AG04449 (cell line): ENCODE results near the gene CADPS2.

Experiments used
- CTCF ChIA-PET: fragments of 350-600 bp; formaldehyde crosslinking; extraction: SDS; loops from one replicate; lab custom pipeline; 2021; ENCODE audit warnings: antibody characterized with exemption; lab: Yijun Ruan, JAX
- POLR2A ChIA-PET: fragments of 400-600, 350-600 bp; formaldehyde crosslinking; extraction: SDS; loops from one replicate; lab custom pipeline; 2020; ENCODE audit warnings: antibody characterized with exemption, inconsistent platforms; lab: Yijun Ruan, JAX
- DNase-seq: peaks from one replicate; pipeline ENCODE4 v3.0.0-alpha.2; 2010; ENCODE audit warnings: low read depth, low spot score
- H3K4me3 ChIP-seq: 2 replicates; pipeline ENCODE4 v1.5.1; 2011; ENCODE audit warnings: low read depth, mild to moderate bottlenecking, control low read depth, low read length
- TF ChIP-seq, protein P1 (sequence below): IDR thresholded peaks from one replicate; pipeline ENCODE4 v1.5.1; 2011; ENCODE audit warnings: mild to moderate bottlenecking, moderate library complexity, low read length, control low read depth, inconsistent platforms; ENCODE audit not compliant: insufficient read depth; ENCODE audit errors: missing control alignments

Gene CADPS2

GRCh38 chr7:122727354-122727753 is 158.9 kb downstream of the CADPS2 start:
- H3K4me3 ChIP-seq = no peak overlapping the region
- no peak for DNase-seq
- CTCF ChIA-PET = no interaction called here
- POLR2A ChIA-PET = no interaction called here
- TF ChIP-seq, protein P1, sequence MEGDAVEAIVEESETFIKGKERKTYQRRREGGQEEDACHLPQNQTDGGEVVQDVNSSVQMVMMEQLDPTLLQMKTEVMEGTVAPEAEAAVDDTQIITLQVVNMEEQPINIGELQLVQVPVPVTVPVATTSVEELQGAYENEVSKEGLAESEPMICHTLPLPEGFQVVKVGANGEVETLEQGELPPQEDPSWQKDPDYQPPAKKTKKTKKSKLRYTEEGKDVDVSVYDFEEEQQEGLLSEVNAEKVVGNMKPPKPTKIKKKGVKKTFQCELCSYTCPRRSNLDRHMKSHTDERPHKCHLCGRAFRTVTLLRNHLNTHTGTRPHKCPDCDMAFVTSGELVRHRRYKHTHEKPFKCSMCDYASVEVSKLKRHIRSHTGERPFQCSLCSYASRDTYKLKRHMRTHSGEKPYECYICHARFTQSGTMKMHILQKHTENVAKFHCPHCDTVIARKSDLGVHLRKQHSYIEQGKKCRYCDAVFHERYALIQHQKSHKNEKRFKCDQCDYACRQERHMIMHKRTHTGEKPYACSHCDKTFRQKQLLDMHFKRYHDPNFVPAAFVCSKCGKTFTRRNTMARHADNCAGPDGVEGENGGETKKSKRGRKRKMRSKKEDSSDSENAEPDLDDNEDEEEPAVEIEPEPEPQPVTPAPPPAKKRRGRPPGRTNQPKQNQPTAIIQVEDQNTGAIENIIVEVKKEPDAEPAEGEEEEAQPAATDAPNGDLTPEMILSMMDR = no peak

GRCh38 chr7:122726881-122727280 is 159.4 kb downstream of the CADPS2 start:
- H3K4me3 ChIP-seq = no peak overlapping the region
- POLR2A ChIA-PET = no interaction called here
- no peak for DNase-seq
- TF ChIP-seq, protein P1 = no peak
- CTCF ChIA-PET = no interaction called here

DNA sequence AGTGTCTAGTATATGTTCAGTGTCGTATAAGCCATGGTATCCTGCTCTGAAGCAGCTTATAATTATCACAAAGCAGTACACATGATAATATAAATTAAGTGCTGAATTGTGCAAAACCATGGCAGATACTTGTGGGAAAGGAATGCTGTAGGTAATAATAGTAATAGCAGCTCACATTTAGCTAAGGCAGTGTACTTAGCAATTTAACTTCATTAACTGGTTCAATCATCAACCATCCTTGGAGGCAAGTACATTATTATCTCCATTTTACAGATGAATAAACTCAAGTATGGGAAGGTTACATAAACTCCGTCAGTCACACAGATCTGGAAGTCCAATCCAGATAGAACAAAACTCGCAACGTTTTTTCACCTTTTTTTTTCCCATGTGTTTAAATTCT is 161.9 kb downstream of the CADPS2 start:
- POLR2A ChIA-PET = no interaction called here
- CTCF ChIA-PET = no interaction called here
- H3K4me3 ChIP-seq = no peak overlapping the region
- DNase-seq = no peak
- TF ChIP-seq, protein P1 = no peak

DNA sequence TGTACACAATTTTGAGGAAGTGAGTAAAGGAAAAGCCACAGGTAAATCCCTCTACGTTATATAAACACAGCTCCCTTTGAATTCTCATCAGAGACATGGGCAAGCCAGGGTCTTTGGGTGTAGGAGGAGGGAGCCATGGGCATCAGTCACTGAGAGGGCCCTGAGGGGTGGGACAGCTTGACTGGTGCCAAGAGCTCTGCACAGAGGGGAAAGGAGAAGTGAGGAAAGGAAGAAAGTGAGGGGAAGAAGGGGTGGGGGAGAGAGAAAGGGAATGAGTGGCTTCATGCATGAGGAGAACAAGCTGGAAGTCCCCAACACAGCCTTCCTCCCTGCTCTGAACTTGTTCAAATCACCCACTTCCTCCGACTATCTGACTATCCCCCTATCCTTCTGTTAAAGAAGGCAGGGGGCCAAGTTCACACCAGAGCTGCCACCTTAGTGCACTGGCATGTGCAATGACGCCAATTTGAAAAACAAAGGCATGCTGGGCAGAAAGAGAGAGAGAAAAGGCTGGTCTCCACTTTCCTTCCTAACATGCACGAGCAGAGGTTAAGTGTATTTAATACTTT is 167.2 kb downstream of the CADPS2 start:
- POLR2A ChIA-PET = no interaction called here
- DNase-seq = no peak
- H3K4me3 ChIP-seq = no peak overlapping the region
- TF ChIP-seq, protein P1 = no peak
- CTCF ChIA-PET = no interaction called here

DNA sequence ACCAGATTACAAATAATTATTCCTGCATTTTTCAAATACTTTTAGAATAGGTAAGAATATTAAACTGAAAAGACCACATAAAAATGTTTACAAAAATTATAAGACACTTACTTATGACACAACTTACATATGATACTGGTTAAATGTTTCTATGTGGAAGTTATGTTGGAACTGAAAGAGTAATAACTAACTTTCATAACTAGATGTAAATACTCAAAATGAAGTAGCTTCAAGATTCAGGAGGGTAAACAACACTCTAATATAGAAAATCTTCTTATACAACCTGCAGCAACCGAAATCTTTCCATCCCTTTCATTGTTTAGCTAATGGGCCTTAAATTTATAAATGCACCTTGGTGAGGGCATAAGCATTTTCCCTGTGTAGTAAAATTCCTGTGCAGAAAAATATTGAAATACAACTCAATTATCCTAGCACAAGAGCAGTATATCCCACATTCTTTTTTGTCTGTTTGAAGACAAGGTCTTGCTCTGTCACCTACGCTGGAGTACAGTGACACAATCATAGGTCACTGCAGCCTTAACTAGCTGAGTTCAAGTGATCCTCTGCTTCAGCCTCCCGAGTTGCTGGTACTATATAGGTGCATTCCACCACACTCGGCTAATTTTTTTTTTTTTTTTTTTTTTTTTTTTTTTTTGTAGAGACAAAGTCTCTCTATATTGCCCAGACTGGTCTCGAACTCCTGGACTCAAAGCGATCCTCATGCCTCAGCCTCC is 168.7 kb downstream of the CADPS2 start:
- H3K4me3 ChIP-seq = no peak overlapping the region
- TF ChIP-seq, protein P1 = no peak
- no peak for DNase-seq
- ChIA-PET POLR2A (no interaction called here), CTCF (no interaction called here)

GRCh38 chr7:122715183-122715582 is 171.1 kb downstream of the CADPS2 start:
- TF ChIP-seq, protein P1 = no peak
- CTCF ChIA-PET = no interaction called here
- POLR2A ChIA-PET = no interaction called here
- DNase-seq = no peak
- no peak overlapping the region for H3K4me3 ChIP-seq
